Stimulated activated CD8-positive, alpha-beta memory T cell treated with anti-CD3 and anti-CD28 coated beads, Interleukin-4, amount 100 ng/mL, for 48 hours (primary cell): ENCODE measurements around the gene AK5.
"Not testable (repeated sequence)": the region's sequence is repeated elsewhere in the genome, so short reads cannot be mapped to it uniquely, and the experiment has no call there.

ENCODE experiments used
- DNase-seq: peaks from one replicate; pipeline ENCODE4 v3.0.0-alpha.2; 2020

The AK5 gene

DNA sequence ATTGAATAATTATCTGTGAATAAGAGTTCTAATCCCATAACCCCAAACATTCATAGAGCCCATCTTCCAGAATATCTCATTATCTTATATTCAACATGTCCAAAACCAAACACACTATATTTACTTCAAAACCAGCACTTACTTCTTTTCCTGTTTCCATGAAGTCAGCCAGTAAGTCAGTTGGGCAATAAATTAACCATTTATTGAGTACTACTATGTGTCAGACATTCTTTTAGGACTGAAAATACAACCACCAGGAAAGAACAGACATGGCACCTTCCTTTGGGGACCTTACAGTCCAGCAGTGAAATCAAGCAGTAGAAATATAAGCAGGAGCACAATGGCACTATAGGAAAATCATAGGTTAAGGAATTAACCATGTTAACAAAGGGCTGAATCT is 8.8 kb downstream of the AK5 start:
- DNase-seq: no peak

DNA sequence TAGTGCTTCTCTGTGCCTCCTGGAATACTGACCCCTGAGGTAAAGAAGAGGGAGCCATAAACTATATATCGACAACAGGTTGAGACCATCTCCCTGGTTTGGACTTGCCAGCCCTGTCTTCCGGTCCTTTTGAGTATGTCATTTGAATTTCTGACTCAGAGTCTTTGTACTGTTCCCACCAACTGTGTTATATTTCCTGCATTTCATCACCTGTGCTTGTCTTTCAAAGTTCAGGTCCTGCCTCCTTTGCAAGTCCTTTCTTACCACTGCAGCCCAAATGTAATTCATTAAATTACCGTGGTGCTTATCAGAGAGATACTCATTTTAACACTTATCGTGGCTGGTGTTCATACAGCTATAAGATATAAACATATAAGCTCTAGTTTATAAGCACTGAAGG is 10.7 kb downstream of the AK5 start:
- no peak for DNase-seq

GRCh38 chr1:77300566-77300965 is 18.7 kb downstream of the AK5 start:
- DNase-seq: no peak

DNA sequence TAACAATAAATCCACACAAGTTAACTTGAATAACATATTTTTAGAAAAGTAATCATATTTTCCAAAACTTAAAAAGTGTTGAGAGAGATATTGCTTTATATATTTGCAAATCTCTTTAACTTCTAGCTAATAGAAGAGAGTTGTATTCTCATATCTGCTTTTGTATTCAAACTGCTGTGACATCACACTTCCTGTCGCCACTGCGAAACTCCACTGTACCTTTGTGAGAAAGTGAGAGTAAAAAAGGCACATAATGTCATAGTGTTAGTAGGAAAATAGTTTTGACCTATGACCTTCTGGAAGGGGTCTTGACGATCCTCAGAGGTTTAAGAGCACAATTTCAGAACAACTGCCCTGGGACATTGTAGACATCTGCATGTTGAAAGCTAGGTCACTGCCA is 21.6 kb downstream of the AK5 start:
- no peak for DNase-seq

DNA sequence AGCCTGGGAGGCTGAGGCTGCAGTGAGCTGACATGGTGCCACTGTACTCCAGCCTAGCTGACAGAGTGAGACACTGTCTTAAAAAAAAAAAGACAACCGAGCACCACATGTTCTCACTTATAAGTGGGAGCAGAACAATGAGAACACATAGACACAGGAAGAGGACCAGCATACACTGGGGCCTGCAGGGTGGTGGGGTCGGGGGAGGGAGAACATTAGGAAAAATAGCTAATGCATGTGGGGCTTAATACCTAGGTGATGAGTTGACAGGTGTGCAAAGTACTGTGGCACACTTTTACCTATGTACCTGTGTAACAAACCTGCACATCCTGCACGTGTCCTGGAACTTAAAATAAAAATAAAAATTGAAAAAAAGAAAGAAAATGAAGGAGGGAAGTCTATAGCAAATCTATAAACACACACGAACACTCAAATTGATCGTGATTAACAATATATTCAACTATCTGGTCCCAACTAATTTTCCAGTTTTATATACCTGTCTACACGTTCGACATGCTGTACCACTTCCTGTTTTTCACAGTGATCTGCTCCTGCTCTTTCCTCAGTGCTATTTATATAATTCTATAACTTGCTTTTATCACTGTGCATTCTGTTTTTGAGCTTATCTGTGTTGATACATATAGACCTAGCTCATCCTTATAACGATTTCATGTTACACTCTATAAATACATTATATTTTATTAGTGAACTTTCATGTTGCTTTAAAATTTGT is 27.2 kb downstream of the AK5 start:
- DNase-seq: no peak

- DNase-seq: no peak
These were observed 29.1 kb downstream of the AK5 start for GRCh38 chr1:77310924-77311323.

DNA sequence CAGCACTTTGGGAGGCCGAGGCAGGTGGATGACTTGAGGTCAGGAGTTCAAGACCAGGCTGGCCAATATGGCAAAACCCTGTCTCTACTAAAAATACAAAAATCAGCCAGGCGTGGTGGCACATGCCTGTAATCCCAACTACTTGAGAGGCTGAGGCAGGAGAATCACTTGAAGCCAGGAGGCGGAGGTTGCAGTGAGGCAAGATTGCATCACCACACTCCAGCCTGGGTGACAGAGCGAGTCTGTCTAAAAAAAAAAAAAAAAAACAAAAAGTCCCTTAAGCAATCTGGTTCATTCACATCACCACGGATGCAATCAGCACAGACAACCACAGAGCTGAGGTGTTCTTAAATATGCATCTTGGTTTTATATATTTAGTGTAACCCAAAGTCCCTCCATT is 30.5 kb downstream of the AK5 start:
- not testable (repeated sequence) for DNase-seq

DNA sequence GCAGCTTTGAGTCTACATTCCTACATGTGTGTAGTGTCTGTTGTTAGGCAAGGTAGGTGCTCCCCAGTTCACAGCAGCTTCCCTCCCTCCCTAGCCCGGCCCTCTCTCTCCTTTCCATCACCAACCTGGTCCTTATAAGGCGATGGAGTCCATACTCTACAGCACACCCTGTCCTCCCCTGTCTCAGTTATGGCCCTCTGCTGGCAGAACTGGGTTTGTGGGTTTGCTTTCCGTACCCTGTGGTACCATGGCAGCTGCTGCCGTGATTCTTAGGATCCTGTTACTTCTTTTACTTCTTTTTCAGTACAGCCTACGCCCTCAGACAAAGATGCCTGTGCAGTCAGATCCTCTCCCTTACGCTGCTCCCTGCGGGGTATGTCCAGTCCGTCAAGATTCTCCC is 31.7 kb downstream of the AK5 start:
- peak; percentile 38 for DNase-seq

GRCh38 chr1:77316006-77316405 is 34.2 kb downstream of the AK5 start:
- no peak for DNase-seq

DNA sequence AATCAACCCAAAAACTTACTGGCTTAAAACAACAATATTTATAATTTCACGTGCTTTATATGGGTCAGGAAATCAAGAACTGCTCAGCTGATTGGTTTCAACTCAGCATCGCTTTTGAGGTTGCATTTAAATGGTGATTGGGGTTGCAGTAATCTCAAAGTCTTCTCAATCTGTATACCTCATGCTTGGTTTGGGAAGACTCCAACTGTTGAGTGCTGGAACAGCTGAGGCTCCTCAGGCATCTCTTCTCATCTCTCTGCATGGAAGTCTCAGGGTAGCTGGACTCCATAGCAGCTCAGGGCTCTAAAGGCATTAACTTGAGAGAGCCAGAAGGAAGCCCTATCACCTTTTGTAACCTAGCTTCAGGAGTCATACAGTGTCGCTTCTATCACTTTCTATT is 35.1 kb downstream of the AK5 start:
- no peak for DNase-seq

DNA sequence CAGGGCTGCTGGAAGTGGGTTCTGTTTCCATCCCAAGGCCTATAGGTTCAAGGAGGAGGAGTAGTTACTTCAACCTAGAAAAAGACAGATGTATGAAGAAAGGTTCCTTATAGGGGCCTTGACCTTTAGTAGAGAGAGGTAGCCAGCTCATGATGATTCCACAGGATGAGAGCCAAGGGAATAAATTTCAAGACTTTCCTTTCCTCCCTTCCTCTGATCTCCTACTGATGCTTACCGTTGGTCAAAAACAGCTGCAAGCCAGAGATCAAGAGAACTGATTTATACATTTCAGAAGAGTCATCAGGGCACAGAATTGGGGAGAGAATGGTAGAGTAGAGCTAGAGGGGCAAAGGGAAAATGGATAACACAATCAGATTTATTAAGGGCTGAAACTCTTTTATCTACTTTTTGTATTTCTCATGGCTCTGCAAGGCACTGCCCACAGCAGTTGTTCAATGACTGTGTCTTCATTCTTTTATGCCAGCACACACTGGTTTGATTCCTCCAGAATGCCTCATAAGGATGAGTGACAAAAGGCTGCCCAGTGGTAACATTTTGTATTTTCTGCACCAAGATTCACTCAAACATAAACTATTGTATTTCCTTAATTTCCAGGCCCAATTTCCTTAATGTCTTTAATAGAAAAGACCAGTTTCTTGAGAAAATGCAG is 37.4 kb downstream of the AK5 start:
- DNase-seq: no peak

- DNase-seq: no peak
These were observed 40.5 kb downstream of the AK5 start for GRCh38 chr1:77322061-77322900.

DNA sequence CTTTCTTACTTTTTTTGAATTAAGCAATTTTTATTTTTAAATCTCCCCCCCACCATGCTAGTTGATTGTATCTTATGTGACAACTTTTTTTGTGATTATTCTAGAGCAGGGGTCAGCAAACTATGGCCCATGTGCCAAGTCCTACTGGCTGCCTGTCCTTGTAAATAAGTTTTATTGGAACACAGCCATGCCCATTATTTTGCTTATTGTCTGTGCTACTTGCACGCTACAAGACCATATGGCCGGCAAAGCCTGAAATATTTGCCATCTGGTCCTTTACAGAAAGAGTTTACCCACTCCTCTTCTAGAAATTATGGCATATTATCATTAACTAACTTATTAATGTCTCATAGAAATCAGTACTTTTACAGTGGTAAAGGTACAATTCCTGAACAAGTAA is 51.7 kb downstream of the AK5 start:
- DNase-seq: no peak

- no peak for DNase-seq
These were observed 54.9 kb downstream of the AK5 start for GRCh38 chr1:77336729-77337128.

- no peak for DNase-seq
These were observed 57.5 kb downstream of the AK5 start for GRCh38 chr1:77339326-77339725.

DNA sequence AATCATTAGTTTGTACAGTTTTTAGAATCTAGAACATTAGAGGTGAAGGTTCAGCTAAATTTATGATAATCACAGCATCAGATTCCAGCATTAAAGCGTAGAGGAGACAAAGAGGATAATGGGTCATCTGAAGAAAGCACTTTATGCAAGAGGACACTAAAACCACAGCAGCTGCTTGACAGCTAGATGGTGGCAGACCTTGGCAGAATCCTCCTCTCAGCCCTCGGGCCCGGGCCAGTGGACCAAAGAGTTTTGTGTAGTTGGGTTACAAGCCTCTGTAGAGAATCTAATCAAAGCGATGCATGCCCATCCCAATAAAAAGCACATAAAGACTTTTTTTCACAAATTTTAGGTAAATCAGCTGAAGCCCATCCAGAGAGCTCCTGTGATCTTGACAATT is 59.4 kb downstream of the AK5 start:
- DNase-seq: no peak

DNA sequence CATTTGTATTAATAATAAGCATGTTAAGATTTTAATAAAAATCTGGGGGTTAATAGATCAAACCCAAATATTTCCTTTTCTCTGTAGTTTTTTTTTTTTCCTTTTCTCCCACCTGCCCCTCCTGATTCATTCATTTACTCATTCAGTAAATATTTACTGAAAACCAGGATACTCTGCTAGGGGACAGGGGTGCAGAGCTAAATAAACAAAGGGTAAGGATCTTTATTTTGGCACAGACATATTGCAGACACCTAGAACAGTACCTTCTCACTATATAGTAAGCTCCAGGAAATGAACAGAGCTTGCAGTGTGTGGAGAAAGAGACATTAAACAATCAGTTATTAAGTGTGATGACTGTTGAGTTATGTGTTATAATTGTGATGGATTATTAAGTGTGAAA is 60.9 kb downstream of the AK5 start:
- no peak for DNase-seq

- DNase-seq: peak; percentile 31
These were observed 65.8 kb downstream of the AK5 start for GRCh38 chr1:77347646-77348045.

- no peak for DNase-seq
These were observed 66.7 kb downstream of the AK5 start for GRCh38 chr1:77348549-77348948.

GRCh38 chr1:77349275-77349674 is 67.5 kb downstream of the AK5 start:
- DNase-seq: no peak

DNA sequence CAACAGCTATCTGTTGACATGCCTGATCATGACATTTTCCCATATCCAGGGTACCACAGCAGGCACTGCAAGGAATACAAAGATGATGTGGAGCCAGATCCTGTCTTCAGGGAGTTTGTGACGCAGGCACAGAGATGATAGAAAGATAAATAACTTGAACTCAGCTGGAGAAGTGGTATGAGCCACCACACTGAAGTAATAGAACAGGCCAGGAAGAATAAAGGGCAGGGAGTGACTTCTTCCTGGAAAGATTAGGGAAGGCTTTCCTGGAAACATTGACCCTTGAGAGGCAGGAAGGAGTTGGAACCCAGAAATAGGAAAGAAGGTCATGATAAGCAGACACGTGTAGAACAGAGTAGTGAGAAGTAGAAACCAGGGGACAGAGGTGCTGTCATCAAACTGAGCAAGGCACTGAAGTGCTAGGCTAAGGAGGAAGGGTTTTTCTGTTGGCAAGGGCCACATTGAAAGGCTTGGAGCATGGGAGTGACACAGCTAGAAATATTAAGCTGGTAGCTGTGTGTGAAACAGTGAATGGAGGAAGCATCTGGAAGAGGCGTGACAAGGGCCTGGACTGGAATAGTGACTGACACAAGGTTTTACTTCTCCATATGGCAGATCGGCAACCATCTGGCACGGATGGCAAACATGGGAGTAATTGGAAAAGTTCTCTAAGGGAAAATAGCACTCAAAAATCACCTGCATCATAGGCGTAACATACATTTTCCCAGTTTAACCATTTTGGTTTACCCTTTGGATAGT is 68.4 kb downstream of the AK5 start:
- DNase-seq: no peak

GRCh38 chr1:77354536-77354935 is 72.7 kb downstream of the AK5 start:
- no peak for DNase-seq

DNA sequence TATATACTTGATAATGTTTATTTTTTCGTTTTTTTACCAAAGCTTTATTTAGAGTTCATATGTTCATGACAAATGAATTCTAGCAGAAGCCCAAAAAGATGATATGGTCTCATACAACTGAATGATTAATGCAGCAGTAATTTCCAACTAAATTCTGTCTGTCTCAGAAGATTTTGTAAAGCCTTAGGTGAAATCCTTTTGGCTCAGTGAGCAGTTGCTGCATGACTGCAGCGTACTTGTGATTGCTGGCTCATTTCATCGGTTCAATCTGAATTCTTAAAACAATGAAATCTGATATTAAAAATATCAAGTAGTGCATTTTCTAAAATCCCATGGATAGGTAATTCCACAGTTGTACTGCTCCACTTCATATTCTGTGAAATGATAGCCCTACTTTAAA is 73.2 kb downstream of the AK5 start:
- DNase-seq: no peak
